Dedifferentiated amniotic fluid mesenchymal stem cell (primary cell): ENCODE results near the gene AMTN.

ENCODE experiments used
- DNase-seq: peaks from one replicate; pipeline ENCODE4 v3.0.0-alpha.2; 2016; ENCODE audit errors: extremely low spot score

The AMTN gene

GRCh38 chr4:70559924-70560323 lies 41.6 kb downstream of the AMTN start:
- no peak for DNase-seq

- DNase-seq = no peak
Observed at GRCh38 chr4:70564033-70564432, 45.7 kb downstream of the AMTN start.

GRCh38 chr4:70570796-70571195 lies 52.4 kb downstream of the AMTN start:
- no peak for DNase-seq

GRCh38 chr4:70571772-70572171 lies 53.4 kb downstream of the AMTN start:
- DNase-seq = no peak

GRCh38 chr4:70575964-70576363 lies 57.6 kb downstream of the AMTN start:
- no peak for DNase-seq

- no peak for DNase-seq
Observed at GRCh38 chr4:70577220-70577927, 59.0 kb downstream of the AMTN start.

GRCh38 chr4:70581980-70582379 lies 63.6 kb downstream of the AMTN start:
- DNase-seq = no peak
